ENCODE results near the gene PURB. TPM values are rescaled to one million over a fixed set of nuclear protein-coding genes. Genes with fewer than 3 reads are reported as not detected.
A peak's percentile ranks its signal among the peaks of the same experiment; 100 is the strongest.

PURB gene
- total and polyA plus RNA-seq, 10 of the 15 experiments (the other 5 are each of a cell fraction or from before 2014, with no cell fraction given) = 0.77 to 18.6 (median 8.9) TPM

DNA sequence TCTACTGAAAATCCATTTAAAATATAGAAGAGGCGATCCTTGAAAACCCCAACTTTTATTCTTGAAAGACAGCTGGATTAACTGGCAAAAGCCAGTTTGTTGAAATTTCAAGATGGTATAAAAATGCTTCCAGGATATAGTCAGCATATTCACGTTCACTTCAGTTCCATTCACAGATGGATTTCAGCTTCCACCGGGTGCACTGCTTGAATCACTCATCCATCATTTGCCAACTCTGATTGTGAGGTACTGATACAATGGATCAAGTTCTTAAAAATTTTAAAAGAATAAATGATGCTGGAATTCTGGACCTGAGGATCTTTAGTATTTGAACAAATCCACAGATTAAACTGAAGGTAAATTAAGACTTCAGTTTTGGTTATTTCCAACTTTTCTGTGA lies 2.4 kb downstream of the PURB start:
- Histone ChIP-seq H3K9me3 (replicated peaks; ENCODE audit: control insufficient read depth, insufficient read depth, low read length) (no peaks in the 10 kb centered on the region), H3K79me2 (ENCODE audit: control insufficient read depth, insufficient read depth, low read length) (peaks cover 65% of the 10 kb centered on the region), H3K27ac (ENCODE audit: control insufficient read depth, insufficient read depth) (peak overlapping the region; percentile 81), H3K9ac (ENCODE audit: control insufficient read depth, insufficient read depth, low read length) (peak overlapping the region; percentile 79; the same call in 1 of the 2 replicates), H2AFZ (ENCODE audit: control insufficient read depth, low read depth, low read length) (no peak overlapping the region), H3K4me2 (ENCODE audit: control insufficient read depth, insufficient read depth) (peak overlapping the region; percentile 97), H3K4me1 (ENCODE audit: control insufficient read depth, insufficient read depth, low read length) (0 out of 2 replicates have a peak, but pooled peaks cover 3% of the 10 kb centered on the region), H3K36me3 (ENCODE audit: control insufficient read depth in 2 of 2, insufficient read depth in 2 of 2, low read length in 1 of 2) (0 out of 4 replicates have a peak, but pooled peaks cover 0 to 3% of the 10 kb centered on the region in 2 experiments), H3K27me3 (replicated peaks in 1 of 2; ENCODE audit: control insufficient read depth in 2 of 2, insufficient read depth in 2 of 2, low read length in 1 of 2) (no peaks in the 10 kb centered on the region), H4K20me1 (ENCODE audit: control insufficient read depth, insufficient read depth) (no peaks in the 10 kb centered on the region), H3K4me3 (peak overlapping the region; percentile 93)
- peak; percentile 42; the same call in 1 of the 2 replicates for TF ChIP-seq POLR2AphosphoS5 (IDR thresholded peaks at IDR 0.05; ENCODE audit: low read length)
- TF ChIP-seq EGR1 (IDR thresholded peaks at IDR 0.05; ENCODE audit: borderline replicate concordance in 1 of 2, low read depth in 2 of 2, low read length in 2 of 2) = no peak
- intact Hi-C loops (cut with micrococcal nuclease; ENCODE audit: unreplicated experiment) = loop anchor here (1.0 kb wide), 1 partner anchor 116 kb away; no protein-coding TSS in a partner anchor
- WGBS (ENCODE audit: insufficient coverage, insufficient replicate concordance, low lambda C conversion rate, missing lambda C conversion rate) = 33% methylated on average over 3 of the region's 3 CpGs
- ChIA-PET CTCF (interaction anchor here (1.1 to 3.3 kb wide), 5 partner anchors 25 to 132 kb away, joined by 3 to 48 read pairs (median 9); no protein-coding TSS in a partner anchor), RAD21 (ENCODE audit: unreplicated experiment) (interaction anchor here (1.6 to 5.8 kb wide), 5 partner anchors 9 to 253 kb away, joined by 3 to 47 read pairs (median 10); partner anchors contain the start of gene CCM2), POLR2A (interaction anchor here (0.6 to 2.9 kb wide), 6 partner anchors 9 to 276 kb away, joined by 3 to 18 read pairs (median 6); partner anchors contain the start of gene OGDH), SMC1A (ENCODE audit: uncharacterized antibody, unreplicated experiment) (interaction anchor here (1.0 to 3.9 kb wide), 10 partner anchors 8 to 254 kb away, joined by 3 to 54 read pairs (median 7); partner anchors contain the start of genes H2AZ2 and MYO1G)
- FAIRE-seq (no peak), ATAC-seq (no peak), DNase-seq (ENCODE audit: low read depth, low spot score) (no peak)
- in situ Hi-C loops (cut with MboI) = no loop called here
- BruUV-seq (replicated peaks) = no TSS peak

GRCh38 chr7:44881610-44882009 lies 3.7 kb downstream of the PURB start:
- no peak overlapping the region for H2AFZ ChIP-seq (ENCODE audit: control insufficient read depth, low read depth, low read length)
- H3K36me3 ChIP-seq (ENCODE audit: control insufficient read depth in 2 of 2, insufficient read depth in 2 of 2, low read length in 1 of 2) = 0 out of 4 replicates have a peak, but pooled peaks cover 0 to 3% of the 10 kb centered on the region in 2 experiments
- no peaks in the 10 kb centered on the region for H4K20me1 ChIP-seq (ENCODE audit: control insufficient read depth, insufficient read depth)
- intact Hi-C loops (cut with micrococcal nuclease; ENCODE audit: unreplicated experiment) (loop anchor here (1.0 kb wide), 1 partner anchor 118 kb away; no protein-coding TSS in a partner anchor), in situ Hi-C loops (cut with MboI) (no loop called here)
- ChIA-PET RAD21 (ENCODE audit: unreplicated experiment) (interaction anchor here (0.7 to 5.8 kb wide), 16 partner anchors 8 to 254 kb away, joined by 3 to 47 read pairs (median 4); partner anchors contain the start of gene CCM2), SMC1A (ENCODE audit: uncharacterized antibody, unreplicated experiment) (interaction anchor here (0.5 to 3.9 kb wide), 17 partner anchors 8 to 393 kb away, joined by 3 to 54 read pairs (median 6); partner anchors contain the start of genes DDX56, H2AZ2 and MYO1G), CTCF (interaction anchor here (0.7 to 3.3 kb wide), 14 partner anchors 8 to 317 kb away, joined by 3 to 48 read pairs (median 5); partner anchors contain the start of gene TBRG4), POLR2A (interaction anchor here (0.5 to 2.9 kb wide), 10 partner anchors 11 to 299 kb away, joined by 3 to 18 read pairs (median 4); partner anchors contain the start of gene OGDH)
- peak overlapping the region; percentile 97 for H3K4me2 ChIP-seq (ENCODE audit: control insufficient read depth, insufficient read depth)
- peak overlapping the region; percentile 60 for H3K9ac ChIP-seq (ENCODE audit: control insufficient read depth, insufficient read depth, low read length)
- peak overlapping the region; percentile 81 for H3K27ac ChIP-seq (ENCODE audit: control insufficient read depth, insufficient read depth)
- H3K4me3 ChIP-seq = peak overlapping the region; percentile 93
- no peaks in the 10 kb centered on the region for H3K27me3 ChIP-seq (replicated peaks in 1 of 2; ENCODE audit: control insufficient read depth in 2 of 2, insufficient read depth in 2 of 2, low read length in 1 of 2)
- DNase-seq (ENCODE audit: low read depth, low spot score) (no peak), ATAC-seq (peak; percentile 55), FAIRE-seq (no peak)
- no peaks in the 10 kb centered on the region for H3K4me1 ChIP-seq (ENCODE audit: control insufficient read depth, insufficient read depth, low read length)
- no peaks in the 10 kb centered on the region for H3K9me3 ChIP-seq (replicated peaks; ENCODE audit: control insufficient read depth, insufficient read depth, low read length)
- peaks cover 65% of the 10 kb centered on the region for H3K79me2 ChIP-seq (ENCODE audit: control insufficient read depth, insufficient read depth, low read length)
- no TSS peak for BruUV-seq (replicated peaks)
- TF ChIP-seq IRF3 (IDR thresholded peaks at IDR 0.05) (no peak), SP1 (IDR thresholded peaks at IDR 0.05; ENCODE audit: low read depth, low read length) (no peak)
- TF ChIP-seq, protein P1, sequence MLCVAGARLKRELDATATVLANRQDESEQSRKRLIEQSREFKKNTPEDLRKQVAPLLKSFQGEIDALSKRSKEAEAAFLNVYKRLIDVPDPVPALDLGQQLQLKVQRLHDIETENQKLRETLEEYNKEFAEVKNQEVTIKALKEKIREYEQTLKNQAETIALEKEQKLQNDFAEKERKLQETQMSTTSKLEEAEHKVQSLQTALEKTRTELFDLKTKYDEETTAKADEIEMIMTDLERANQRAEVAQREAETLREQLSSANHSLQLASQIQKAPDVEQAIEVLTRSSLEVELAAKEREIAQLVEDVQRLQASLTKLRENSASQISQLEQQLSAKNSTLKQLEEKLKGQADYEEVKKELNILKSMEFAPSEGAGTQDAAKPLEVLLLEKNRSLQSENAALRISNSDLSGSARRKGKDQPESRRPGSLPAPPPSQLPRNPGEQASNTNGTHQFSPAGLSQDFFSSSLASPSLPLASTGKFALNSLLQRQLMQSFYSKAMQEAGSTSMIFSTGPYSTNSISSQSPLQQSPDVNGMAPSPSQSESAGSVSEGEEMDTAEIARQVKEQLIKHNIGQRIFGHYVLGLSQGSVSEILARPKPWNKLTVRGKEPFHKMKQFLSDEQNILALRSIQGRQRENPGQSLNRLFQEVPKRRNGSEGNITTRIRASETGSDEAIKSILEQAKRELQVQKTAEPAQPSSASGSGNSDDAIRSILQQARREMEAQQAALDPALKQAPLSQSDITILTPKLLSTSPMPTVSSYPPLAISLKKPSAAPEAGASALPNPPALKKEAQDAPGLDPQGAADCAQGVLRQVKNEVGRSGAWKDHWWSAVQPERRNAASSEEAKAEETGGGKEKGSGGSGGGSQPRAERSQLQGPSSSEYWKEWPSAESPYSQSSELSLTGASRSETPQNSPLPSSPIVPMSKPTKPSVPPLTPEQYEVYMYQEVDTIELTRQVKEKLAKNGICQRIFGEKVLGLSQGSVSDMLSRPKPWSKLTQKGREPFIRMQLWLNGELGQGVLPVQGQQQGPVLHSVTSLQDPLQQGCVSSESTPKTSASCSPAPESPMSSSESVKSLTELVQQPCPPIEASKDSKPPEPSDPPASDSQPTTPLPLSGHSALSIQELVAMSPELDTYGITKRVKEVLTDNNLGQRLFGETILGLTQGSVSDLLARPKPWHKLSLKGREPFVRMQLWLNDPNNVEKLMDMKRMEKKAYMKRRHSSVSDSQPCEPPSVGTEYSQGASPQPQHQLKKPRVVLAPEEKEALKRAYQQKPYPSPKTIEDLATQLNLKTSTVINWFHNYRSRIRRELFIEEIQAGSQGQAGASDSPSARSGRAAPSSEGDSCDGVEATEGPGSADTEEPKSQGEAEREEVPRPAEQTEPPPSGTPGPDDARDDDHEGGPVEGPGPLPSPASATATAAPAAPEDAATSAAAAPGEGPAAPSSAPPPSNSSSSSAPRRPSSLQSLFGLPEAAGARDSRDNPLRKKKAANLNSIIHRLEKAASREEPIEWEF (IDR thresholded peaks at IDR 0.05; ENCODE audit: insufficient replicate concordance, low read depth, low read length) = no peak
